ENCODE measurements around the gene CYLD. TPM values are rescaled to one million over a fixed set of nuclear protein-coding genes. Genes with fewer than 3 reads are reported as not detected.

Gene CYLD
- polyA plus RNA-seq, 1 experiment = 12.3 TPM

GRCh38 chr16:50711040-50711439 is 30.8 kb upstream of the CYLD start:
- ChIA-PET CTCF (interaction anchor here (1.0 kb wide), 1 partner anchor 95 kb away, joined by 3 read pairs; no protein-coding TSS in a partner anchor), POLR2A (no interaction called here)
- no peak for DNase-seq (ENCODE audit: low read depth)

GRCh38 chr16:50711862-50712559 is 29.9 kb upstream of the CYLD start:
- no peak for TF ChIP-seq CTCF (IDR thresholded peaks at IDR 0.05; ENCODE audit: insufficient read depth, low read depth, low read length)
- DNase-seq (ENCODE audit: low read depth) = no peak
- Histone ChIP-seq H3K4me3 (ENCODE audit: low read depth, low read length) (no peak overlapping the region), H3K27me3 (ENCODE audit: control insufficient read depth, insufficient read depth, low read length) (no peaks in the 10 kb centered on the region), H3K36me3 (ENCODE audit: control insufficient read depth, insufficient read depth, low read length) (no peaks in the 10 kb centered on the region)
- ChIA-PET POLR2A (no interaction called here), CTCF (interaction anchor here (1.0 kb wide), 1 partner anchor 95 kb away, joined by 3 read pairs; no protein-coding TSS in a partner anchor)

More at GRCh38 chr16:50711040-50711439, 30.8 kb upstream of the CYLD start:
- H3K27me3 ChIP-seq (ENCODE audit: control insufficient read depth, insufficient read depth, low read length) = no peaks in the 10 kb centered on the region
- H3K4me3 ChIP-seq (ENCODE audit: low read depth, low read length) = no peak overlapping the region
- no peaks in the 10 kb centered on the region for H3K36me3 ChIP-seq (ENCODE audit: control insufficient read depth, insufficient read depth, low read length)
- TF ChIP-seq CTCF (IDR thresholded peaks at IDR 0.05; ENCODE audit: insufficient read depth, low read depth, low read length) = no peak

- DNase-seq (ENCODE audit: low read depth) = no peak
- CTCF ChIA-PET = interaction anchor here (1.0 kb wide), 1 partner anchor 94 kb away, joined by 3 read pairs; no protein-coding TSS in a partner anchor
- Histone ChIP-seq H3K4me3 (ENCODE audit: low read depth, low read length) (no peak overlapping the region), H3K27me3 (ENCODE audit: control insufficient read depth, insufficient read depth, low read length) (no peaks in the 10 kb centered on the region), H3K36me3 (ENCODE audit: control insufficient read depth, insufficient read depth, low read length) (no peaks in the 10 kb centered on the region)
- POLR2A ChIA-PET = no interaction called here
- no peak for TF ChIP-seq CTCF (IDR thresholded peaks at IDR 0.05; ENCODE audit: insufficient read depth, low read depth, low read length)
These were observed 29.4 kb upstream of the CYLD start for GRCh38 chr16:50712560-50712898.

GRCh38 chr16:50712956-50713355 is 28.9 kb upstream of the CYLD start:
- no peak overlapping the region for H3K4me3 ChIP-seq (ENCODE audit: low read depth, low read length)
- no peak for DNase-seq (ENCODE audit: low read depth)
- ChIA-PET POLR2A (no interaction called here), CTCF (no interaction called here)
- H3K27me3 ChIP-seq (ENCODE audit: control insufficient read depth, insufficient read depth, low read length) = no peaks in the 10 kb centered on the region
- H3K36me3 ChIP-seq (ENCODE audit: control insufficient read depth, insufficient read depth, low read length) = no peaks in the 10 kb centered on the region
- no peak for TF ChIP-seq CTCF (IDR thresholded peaks at IDR 0.05; ENCODE audit: insufficient read depth, low read depth, low read length)

- Histone ChIP-seq H3K4me3 (ENCODE audit: low read depth, low read length) (no peak overlapping the region), H3K27me3 (ENCODE audit: control insufficient read depth, insufficient read depth, low read length) (no peaks in the 10 kb centered on the region), H3K36me3 (ENCODE audit: control insufficient read depth, insufficient read depth, low read length) (no peaks in the 10 kb centered on the region)
- POLR2A ChIA-PET = no interaction called here
- no peak for DNase-seq (ENCODE audit: low read depth)
- no peak for TF ChIP-seq CTCF (IDR thresholded peaks at IDR 0.05; ENCODE audit: insufficient read depth, low read depth, low read length)
- CTCF ChIA-PET = interaction anchor here (1.8 kb wide), 1 partner anchor 21 kb away, joined by 6 read pairs; no protein-coding TSS in a partner anchor
These were observed 24.8 kb upstream of the CYLD start for GRCh38 chr16:50717091-50717490.
